Psoas muscle (tissue), 8 donors: ENCODE results near the gene RAB40C. TPM values are rescaled to one million over a fixed set of nuclear protein-coding genes. Genes with fewer than 3 reads are reported as not detected.

Experiments
- ATAC-seq, 4 donors: fragments of 200-7000 bp; cut with Tn5 transposase; one replicate each; pipeline ENCODE4 v1.9.1; 2020; ENCODE audit warnings: moderate library complexity in 3 of 4, mild to moderate bottlenecking in 2 of 4
- DNase-seq, 2 donors: peaks; one replicate each; pipeline ENCODE4 v3.0.0-alpha.2; 2020
- H3K27ac ChIP-seq: fragments of 200-600 bp; one replicate; pipeline ENCODE4 v1.8.0; 2022
- H3K27me3 ChIP-seq, 3 donors: fragments of 200-600 bp in 1 of 3; one replicate each; pipeline versions ENCODE4 v1.6.1 to v1.8.0; 2013 to 2022; ENCODE audit warnings: low read length in 2 of 3, mild to moderate bottlenecking in 2 of 3, moderate library complexity in 1 of 3; ENCODE audit not compliant: insufficient read depth in 3 of 3
- H3K36me3 ChIP-seq, 2 donors: fragments of 200-600 bp in 1 of 2; one replicate each; pipeline versions ENCODE4 v1.6.1 to v1.8.0; 2013 to 2022; ENCODE audit warnings: low read depth in 1 of 2, mild to moderate bottlenecking in 1 of 2, moderate library complexity in 1 of 2; ENCODE audit not compliant: insufficient read depth in 1 of 2
- H3K4me1 ChIP-seq: fragments of 200-600 bp; one replicate; pipeline ENCODE4 v1.8.0; 2022
- H3K4me3 ChIP-seq: fragments of 200-600 bp; one replicate; pipeline ENCODE4 v1.8.0; 2022; ENCODE audit warnings: mild to moderate bottlenecking
- H3K9me3 ChIP-seq: fragments of 200-600 bp; one replicate; pipeline ENCODE4 v1.8.0; 2022
- CTCF ChIP-seq: fragments of 200-600 bp; IDR thresholded peaks from one replicate; pipeline ENCODE4 v1.8.0; 2022; ENCODE audit warnings: antibody characterized with exemption
- WGBS, 3 donors: extraction: QIAGEN DNeasy Blood & Tissue Kit; methylation state at CpG; one replicate each; pipeline versions ENCODE4 v1.1.6 to v1.1.7; 2013; 5-methylcytosine and 5-hydroxymethylcytosine counted together
- intact Hi-C, 2 donors: fragments of 100-400 bp; cut with DNase I; formaldehyde crosslinking; loops; one replicate each; pipeline versions ENCODE4 v1.11.0 to v1.14.2; 2022
- polyA plus RNA-seq, 3 donors: library from polyadenylated mRNA; stranded (reverse); fragments of 200-250 nt; gene quantifications; one replicate each; pipeline ENCODE4 v1.2.3, GENCODE V29; 2013
- total RNA-seq, 4 donors: library from RNA; stranded (reverse); fragmentation: NEBNext Ultra II Directional in 2 of 4; extraction: Animal tissue kit (Norgen Biotek cat#: 25700) in 2 of 4; gene quantifications; one replicate each; pipeline versions ENCODE4 v1.2.1 to v1.2.4, GENCODE V29; 2021 to 2023
- donor health status: healthy with polysubstance abuse.
- donor health status: DM: no; HTN: no; CAD: no; lungs with moderate emphysema.
- donor health status: Bipolar disorder and iron deficiency.
- donor health status: healthy.
- donor health status: DM: yes; HTN: yes; CAD: no.
- donor health status: DM: no; HTN: no; CAD: no.
- donor health status: DM: no; HTN: no; CAD: no.
- donor health status: DM: yes; HTN: yes; CAD: no.

The RAB40C gene
- total and polyA plus RNA-seq, 7 donors, result 12.3 to 20.2 (median 15.7) TPM

GRCh38 chr16:649631-650030, 59.8 kb downstream of the RAB40C start:
- no peaks in the 10 kb centered on the region for H3K36me3 ChIP-seq
- no peak for ATAC-seq
- intact Hi-C loops, result no loop called here

GRCh38 chr16:651844-652243, 62.0 kb downstream of the RAB40C start:
- ATAC-seq (no peak), DNase-seq (no peak)
- no peak overlapping the region for H3K27ac ChIP-seq
- H3K4me3 ChIP-seq, result no peak overlapping the region
- peaks cover 0 to 6% of the 10 kb centered on the region in 2 donors for H3K36me3 ChIP-seq
- H3K4me1 ChIP-seq, result peaks cover 24% of the 10 kb centered on the region
- TF ChIP-seq CTCF, result no peak
- WGBS, 3 donors, result 84 to 90% (median 85%) methylated on average over 22 of the region's 22 CpGs
- intact Hi-C loops, result no loop called here
- H3K27me3 ChIP-seq, result no peaks in the 10 kb centered on the region
- no peaks in the 10 kb centered on the region for H3K9me3 ChIP-seq

More at GRCh38 chr16:649631-650030, 59.8 kb downstream of the RAB40C start:
- Histone ChIP-seq H3K27me3 (no peaks in the 10 kb centered on the region), H3K4me1 (peaks cover 47% of the 10 kb centered on the region), H3K9me3 (no peaks in the 10 kb centered on the region), H3K27ac (peak overlapping the region; percentile 93), H3K4me3 (peak overlapping the region; percentile 88)
- no peak for TF ChIP-seq CTCF
- WGBS, 3 donors, result 2 to 4% (median 3%) methylated on average over 28 to 44 of the region's 44 CpGs
- DNase-seq, result no peak

GRCh38 chr16:652454-653305, 62.8 kb downstream of the RAB40C start:
- H3K9me3 ChIP-seq, result no peaks in the 10 kb centered on the region
- no peaks in the 10 kb centered on the region for H3K27me3 ChIP-seq
- 83 to 91% (median 84%) methylated on average over 23 to 28 of the region's 28 CpGs for WGBS, 3 donors
- intact Hi-C loops, result no loop called here
- no peak overlapping the region for H3K27ac ChIP-seq
- peaks cover 16% of the 10 kb centered on the region for H3K4me1 ChIP-seq
- DNase-seq, result no peak
- no peak for TF ChIP-seq CTCF
- H3K36me3 ChIP-seq, result peaks cover 0 to 6% of the 10 kb centered on the region in 2 donors
- no peak for ATAC-seq
- no peak overlapping the region for H3K4me3 ChIP-seq

GRCh38 chr16:654034-654433, 64.2 kb downstream of the RAB40C start:
- no peak for ATAC-seq
- H3K27ac ChIP-seq, result no peak overlapping the region
- TF ChIP-seq CTCF, result no peak
- H3K4me3 ChIP-seq, result no peak overlapping the region
- no peak for DNase-seq
- no peaks in the 10 kb centered on the region for H3K9me3 ChIP-seq
- 79 to 89% (median 86%) methylated on average over 11 to 12 of the region's 12 CpGs for WGBS, 3 donors
- peaks cover 5% of the 10 kb centered on the region for H3K4me1 ChIP-seq
- H3K36me3 ChIP-seq, result peaks cover 0 to 6% of the 10 kb centered on the region in 2 donors
- intact Hi-C loops, result no loop called here
- H3K27me3 ChIP-seq, result no peaks in the 10 kb centered on the region
